GF-D8 (cell line): ENCODE measurements around the gene TBC1D16.

Source experiments
- DNase-seq: peaks from one replicate; lab custom pipeline; 2025; lab: John Stamatoyannopoulos, UW

Gene TBC1D16

DNA sequence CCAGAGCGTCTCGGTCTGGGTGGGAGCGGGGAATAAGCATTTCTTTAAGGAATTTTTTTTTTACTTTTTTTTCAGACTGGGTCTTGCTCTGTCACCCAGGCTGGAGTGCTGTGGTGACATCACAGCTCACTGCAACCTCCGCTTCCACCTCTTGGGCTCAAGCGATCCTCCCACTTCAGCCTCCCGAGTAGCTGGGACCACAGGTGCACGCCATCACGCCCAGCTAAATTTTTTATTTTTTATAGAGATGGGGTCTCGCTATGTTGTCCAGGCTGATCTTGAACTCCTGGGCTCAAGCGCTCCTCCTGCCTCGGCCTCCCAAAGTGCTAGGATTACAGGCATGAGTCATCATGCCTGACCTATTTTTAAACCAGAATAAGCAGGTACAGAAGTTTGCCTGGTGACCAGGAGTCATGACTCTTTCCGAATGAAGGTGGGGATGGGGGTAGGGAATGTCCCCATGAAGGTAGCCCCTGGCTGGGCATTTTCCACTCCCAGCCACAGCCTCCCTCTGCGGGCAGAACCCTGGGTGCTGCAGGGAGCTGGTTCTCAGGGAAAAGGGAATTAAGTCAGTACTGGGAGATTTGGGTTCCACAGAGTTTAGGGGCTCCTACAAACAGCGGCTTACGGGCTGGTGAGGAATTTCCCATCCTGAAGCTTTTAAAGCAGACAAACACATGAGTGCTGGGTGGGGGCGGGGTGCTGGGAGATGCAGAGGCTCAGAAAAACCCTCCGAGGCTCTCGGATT lies 48.3 kb downstream of the TBC1D16 start:
- no peak for DNase-seq

DNA sequence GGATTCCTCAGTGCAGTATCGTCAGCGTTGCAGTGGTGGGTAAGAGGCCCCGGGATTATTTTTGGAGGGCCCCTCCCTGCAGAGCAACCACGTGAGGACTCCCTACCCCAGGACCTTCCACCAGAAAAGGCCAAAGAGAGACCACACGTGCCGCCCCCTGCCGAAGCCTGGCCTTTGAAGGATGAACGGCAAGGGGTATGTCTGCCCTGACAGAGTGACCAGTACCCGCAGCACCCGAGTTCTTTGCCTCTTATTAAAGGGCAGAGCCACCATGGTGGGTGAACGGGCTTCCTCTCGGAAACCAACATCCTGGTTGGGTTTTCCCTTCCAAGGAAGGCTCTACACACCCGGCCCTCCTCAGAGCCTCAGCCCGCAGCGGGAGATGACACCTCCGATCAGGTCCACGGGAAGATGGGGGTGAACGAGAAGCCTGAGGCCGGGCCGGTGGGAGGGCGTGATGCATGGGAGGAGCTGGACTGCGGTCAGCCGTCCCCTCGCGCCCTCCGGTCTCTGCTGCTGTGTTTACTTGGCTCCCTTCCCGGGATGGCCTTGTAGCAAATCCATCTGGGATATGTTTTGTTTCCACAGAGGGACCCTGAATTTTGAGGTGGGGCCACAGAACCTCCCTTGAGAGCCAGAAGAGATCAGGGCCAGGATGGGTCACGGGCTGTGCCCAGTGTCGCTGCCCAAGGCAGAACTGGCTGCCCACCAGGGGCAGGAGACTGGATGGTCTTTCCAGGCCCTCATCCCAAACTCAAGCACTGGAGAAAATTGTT lies 49.1 kb downstream of the TBC1D16 start:
- DNase-seq = no peak

DNA sequence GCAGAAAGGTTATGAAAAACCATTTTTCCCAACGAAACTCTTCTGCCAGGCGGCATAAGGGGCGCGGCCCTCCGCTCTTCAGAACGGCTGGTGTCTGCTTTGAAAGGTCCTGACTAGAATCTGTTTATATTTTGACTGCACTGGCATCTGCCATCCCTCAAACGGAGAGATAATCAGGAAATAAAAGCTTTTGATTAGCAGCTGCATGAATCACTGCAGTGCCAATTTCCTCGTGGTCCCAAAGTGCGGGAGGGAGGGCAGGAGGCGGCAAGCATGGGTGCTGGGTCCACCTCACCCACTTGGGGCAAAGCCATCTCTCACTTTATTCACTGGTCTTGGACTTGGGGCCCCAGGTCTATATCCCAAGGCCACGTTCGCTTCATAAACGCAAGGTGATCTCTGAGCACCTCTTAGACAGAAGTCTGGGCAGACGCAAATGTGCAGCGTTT lies 49.7 kb downstream of the TBC1D16 start:
- no peak for DNase-seq

DNA sequence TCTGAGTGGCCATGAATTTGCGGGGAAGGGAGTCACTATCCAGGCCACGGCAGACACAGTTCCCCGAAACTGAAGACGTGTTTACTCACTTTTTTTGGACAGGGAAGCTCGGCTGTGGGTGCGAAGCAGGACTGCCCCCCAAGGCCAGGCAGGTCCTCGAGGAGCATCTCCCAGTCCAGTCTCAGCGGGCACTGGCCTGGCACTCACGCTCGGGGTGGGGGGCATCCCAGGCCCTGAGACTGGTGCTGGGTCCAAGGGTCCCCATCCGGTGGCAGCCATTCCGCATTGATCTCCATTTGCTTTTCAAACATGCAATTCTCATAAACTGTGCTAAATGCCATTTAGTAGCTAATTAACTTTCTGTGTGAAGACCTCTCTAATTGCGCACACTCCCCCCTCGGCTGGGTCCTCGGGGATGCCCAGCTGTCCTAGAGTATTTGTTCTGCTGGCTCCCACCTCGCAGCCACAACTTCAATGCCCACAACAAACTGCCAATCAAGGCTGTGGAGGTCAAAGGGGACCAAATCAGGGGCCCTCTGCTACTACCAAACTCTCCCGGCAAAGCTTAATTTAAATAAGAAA lies 50.2 kb downstream of the TBC1D16 start:
- no peak for DNase-seq

DNA sequence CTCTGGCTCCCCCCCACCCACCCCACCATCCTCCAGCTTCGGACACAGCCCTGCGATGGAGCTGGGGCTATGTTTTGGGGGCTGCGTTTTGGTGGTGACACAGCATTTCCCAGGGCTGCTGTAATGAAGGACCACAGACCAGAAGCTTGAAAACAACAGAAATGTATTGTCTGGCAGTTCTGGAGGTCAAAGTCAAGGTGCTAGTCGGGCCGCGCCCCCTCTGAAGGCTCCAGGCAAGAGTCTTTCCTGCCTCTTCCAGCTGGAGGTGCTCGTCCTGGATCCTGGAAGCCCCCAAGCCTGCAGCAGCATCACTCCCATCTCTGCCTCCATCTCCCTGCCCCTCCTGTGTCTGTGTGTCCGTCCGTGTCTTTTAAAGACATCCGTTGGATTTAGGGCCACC lies 50.8 kb downstream of the TBC1D16 start:
- DNase-seq = no peak

DNA sequence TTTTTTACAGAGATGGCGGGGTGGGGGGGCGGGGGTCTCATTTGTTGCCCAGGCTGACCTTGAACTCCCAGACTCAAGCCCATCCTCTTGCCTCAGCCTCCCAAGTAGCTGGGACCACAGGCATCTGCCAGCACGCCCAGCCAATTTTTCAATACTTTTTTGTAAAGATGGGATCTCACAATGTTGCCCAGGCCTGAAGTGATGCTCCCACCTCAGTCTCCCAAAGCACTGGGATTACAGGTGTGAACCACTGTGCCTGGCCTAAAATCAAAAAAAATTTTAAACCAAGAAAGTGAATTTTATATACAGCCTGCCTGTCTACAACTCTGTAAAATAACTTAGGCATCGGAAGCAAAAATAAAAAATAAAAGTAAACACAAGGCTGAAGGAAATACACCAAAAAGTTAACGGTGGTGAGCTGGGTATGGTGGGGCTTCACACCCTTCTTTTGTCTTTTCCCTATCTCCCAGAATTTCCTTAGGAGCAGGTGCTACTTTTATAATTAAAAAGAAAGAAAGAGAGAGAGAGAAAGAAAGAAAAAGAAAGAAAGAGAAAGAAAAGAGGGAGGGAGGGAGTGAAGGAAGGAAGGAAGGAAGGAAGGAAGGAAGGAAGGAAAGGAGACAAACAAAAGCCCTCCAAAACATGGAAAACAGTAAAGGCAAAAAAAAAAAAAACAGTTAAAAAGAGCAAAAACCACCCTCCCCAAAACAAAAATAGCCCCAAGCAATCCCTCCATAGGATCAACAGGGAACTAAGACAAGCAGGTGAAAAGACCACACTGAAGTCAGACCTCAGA lies 51.4 kb downstream of the TBC1D16 start:
- DNase-seq = no peak

DNA sequence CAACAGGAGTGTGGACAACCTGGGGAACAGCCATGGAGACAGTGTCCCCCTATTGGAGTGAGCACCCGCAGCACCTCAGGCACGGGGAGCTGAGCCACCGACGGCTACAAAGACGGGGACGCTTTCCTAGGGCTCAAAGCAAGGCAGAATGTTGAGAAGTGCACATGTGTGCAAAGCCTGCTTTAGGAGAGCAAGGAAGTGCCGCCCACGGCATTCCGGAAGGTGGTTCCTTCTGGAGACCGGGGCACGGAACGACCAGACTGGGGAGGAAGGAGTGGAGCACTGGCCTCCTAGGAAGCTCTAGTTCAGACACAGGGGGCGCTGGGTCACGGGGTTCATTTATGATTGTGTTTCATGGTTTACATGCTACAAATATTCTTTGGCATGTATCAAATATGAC lies 52.2 kb downstream of the TBC1D16 start:
- no peak for DNase-seq

DNA sequence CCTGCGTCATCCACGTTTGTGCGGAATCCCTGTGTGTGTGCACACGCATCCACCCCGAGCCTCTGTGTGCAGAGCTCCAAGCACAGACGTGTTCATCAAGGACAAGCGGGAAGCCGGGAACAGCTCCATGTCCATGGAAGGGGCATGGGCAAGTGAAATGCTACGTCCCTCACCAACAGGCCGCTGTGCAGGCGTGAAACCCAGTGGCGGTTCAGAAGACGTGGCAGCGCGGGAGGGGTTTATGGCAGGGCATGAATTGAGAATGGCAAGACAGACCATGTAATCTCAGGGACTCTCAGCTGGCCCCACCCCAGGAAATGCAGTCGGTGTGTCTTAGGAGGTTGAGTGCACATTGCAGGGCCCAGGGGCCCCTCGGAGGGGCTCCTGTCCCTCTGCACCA lies 52.7 kb downstream of the TBC1D16 start:
- no peak for DNase-seq

DNA sequence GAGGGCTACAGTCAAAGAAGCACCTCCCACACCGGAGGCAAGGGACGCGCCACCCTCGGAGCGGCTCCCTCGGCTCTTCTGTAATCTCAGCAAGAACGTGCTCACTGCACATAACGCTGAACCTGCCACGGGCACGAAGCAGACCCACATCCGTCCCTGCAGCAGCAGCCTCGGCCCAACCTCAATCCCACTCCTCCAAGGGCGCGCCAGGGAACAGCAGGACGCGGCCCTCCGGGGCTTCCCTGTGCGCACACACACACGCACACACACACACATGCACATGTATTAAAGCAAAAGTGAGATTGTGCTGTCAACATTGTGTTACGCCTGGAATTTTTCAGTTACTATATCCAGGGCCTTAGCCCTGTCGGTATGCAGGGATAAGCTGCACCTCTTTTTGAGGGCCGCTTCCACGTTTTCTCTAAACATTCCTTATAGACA lies 54.0 kb downstream of the TBC1D16 start:
- no peak for DNase-seq

DNA sequence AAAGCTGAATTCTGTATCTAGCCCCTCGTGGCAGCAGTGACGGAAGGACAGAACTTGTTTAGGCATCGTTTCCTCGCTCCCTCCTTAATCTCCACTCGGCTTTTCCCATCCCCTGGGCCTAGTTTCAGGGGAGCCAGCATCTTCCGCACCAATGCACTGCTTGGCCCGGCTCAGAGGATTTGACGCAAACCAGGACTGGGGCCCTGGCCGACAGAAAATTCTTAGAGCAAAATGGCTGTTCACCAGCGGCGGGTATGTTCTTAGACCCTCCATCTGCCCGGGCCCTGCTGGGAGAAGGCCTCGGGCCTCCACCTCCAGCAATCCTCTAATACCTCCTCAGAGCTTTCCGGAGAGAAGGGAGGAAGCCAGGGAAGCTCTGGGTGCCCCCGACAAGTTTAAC lies 54.6 kb downstream of the TBC1D16 start:
- DNase-seq = no peak

DNA sequence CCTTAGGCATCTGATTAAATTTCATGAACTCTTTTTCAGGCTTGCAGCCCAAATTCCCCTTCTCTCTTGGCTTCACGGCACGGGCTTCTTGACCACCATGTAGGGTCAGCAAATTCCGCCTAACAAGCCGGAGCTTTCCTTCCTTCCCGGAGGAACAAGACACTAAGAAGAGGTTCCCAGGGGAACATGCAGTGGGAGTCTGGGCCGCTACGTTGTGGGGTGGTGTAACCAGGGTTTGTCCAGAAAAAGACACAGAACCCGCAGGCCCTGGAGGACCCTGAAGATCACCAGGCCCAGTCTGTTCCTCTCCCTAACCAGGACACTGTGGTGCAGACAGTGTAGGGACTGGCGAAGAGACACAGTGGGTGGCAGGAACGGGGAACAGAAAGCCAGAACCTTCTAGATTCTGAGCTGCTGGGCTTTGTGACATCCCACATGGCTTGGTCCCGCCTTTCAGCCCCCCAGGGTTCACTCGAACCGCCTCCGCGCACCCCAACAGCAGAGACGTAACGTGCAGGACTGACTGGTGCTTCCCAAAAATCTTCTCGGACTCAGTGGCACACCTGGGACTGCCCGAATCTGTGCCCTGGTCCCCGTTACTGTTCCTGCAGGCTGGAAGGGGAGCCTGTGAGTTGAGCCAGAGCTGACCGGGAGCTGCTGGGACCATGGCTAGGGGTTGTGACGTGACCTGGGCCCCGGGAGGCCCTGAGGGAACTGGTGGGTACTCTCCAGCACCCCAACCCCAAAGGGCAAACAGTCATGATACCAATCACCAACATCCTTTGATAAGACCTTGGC lies 55.2 kb downstream of the TBC1D16 start:
- no peak for DNase-seq

DNA sequence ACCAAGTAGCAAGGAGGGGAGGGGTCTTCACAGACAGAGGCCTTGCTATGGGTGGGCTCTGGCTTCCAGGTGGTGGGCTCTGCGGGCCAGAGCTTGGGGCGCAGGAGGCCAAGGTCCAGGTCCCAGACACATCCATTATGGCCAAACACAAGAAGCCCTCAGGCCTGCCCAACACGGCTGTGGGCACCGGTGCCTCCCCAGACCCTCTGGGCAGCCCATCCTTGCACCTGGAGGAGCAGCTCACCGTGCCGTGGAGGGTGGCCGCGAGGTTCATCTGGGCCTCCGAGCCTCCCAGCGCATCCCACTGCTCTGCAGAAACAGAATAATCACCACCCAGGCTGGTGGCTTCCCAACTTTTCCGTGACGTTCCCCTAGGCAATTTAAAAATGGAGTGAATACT lies 55.9 kb downstream of the TBC1D16 start:
- no peak for DNase-seq

DNA sequence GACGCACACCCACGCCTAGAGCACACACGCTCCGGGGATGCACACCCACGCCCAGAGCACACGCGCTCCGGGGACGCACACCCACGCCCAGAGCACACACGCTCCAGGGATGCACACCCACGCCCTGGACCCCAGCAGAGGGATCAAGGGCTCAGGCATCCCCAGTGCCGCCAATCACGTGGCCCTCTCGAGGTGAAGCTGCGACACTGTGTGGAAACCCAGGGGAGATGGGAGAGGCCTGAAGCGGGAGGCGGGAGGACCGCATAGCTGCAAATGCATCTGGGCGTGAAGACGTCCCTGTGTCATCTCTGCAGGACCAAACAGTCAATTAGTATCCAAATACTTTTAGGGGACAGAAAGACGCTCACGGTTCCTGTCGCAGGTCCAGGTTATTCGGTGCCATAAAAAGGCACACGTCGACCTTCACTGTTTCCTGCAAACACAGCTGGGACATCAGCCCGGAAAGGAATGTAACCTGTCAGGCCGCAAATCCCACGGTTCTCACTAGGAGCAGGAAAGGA lies 56.4 kb downstream of the TBC1D16 start:
- DNase-seq = no peak

DNA sequence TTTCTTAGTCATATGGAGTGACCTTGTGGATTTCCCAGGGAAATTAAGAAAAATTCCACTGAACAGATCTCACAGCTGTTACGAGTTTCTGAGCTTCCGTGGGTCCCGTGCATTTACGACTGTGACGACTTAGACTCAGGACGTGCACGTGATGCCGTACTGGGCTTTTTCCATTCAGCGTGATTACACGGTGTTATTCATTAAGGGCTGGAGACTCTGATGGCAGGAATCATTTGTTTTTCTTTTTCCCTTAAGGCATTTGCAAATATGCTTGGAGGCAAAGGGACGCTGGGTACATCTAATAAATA lies 57.2 kb downstream of the TBC1D16 start:
- DNase-seq = no peak

DNA sequence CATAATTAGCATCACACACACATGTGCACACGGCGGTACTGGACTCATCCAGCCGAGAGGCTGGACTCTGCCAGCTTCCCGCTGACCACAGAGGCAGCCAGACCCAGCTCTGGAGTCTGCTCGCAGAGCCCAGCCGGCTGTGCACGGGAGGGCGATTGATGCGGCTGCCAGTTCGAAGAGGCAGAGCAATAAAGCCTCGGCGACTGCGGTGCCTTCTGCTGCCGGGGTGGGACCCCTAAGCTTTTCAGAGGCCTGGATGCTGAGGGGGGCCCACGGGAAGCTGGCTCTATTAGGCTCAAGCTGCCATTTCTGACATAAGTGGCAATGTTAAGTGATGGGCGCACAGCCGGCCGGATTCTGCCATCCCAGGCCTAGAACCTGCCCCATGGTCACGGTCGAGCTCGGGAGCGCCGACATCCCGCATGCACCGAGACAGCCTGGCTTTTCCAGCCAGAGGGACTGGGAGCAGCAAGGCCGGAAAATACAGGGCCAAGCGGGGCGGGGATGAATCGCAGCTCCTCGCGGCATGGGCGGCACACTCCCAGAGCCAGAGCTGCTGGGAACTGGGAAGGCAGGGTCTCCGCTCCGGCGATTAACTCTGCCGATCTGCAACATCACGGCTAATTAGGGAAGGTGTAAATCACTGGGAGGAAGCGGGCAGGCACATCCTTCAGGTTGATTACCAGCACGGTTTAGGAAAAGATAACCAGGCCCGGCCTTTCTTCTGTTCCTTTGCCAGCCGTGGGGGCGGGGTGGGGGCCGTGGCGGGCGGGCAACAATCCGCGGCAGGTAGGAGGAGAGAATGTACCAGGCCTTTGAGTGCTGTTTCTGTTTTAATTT lies 57.7 kb downstream of the TBC1D16 start:
- no peak for DNase-seq

DNA sequence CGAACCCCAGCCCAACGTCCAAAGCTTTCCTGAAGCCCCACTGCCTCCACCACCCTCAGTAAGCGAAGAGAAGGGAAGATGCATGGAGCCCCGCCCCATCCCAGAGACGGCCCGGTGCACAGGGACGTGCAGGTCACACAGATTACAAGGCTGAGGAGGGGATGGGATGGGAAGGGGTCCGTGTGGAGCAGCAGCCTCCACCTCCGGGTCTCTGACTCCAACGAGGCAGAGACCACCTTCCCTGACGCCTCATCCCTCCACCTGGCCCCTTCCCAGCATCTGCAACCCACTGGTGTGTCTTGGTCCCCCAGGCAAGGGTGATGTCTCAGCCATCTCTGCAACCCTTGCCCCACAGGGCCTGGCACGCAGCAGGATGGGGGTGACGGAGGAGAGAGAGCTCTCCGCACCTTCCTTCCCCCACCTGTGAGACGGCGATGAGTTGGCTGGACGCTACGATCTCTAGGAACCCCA lies 58.5 kb downstream of the TBC1D16 start:
- no peak for DNase-seq

DNA sequence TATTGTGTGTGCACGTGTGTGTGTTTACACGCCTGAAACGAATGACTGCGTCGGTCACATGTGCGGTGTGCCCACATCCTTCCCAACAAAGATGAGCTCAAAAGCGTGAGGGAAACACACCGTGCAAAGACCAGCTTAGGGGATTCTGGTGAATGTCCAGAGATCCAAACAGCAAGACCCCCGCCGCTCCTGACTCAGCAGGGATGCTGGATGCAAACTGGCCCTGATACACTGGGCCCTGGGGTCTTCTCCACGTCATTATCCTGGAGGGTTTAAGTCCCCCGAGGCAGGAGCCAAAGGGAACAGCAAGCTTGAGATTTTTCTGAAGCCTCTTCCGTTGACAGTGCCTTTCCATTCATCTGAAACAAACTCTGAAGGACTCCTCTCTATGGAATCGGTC lies 59.2 kb downstream of the TBC1D16 start:
- no peak for DNase-seq

DNA sequence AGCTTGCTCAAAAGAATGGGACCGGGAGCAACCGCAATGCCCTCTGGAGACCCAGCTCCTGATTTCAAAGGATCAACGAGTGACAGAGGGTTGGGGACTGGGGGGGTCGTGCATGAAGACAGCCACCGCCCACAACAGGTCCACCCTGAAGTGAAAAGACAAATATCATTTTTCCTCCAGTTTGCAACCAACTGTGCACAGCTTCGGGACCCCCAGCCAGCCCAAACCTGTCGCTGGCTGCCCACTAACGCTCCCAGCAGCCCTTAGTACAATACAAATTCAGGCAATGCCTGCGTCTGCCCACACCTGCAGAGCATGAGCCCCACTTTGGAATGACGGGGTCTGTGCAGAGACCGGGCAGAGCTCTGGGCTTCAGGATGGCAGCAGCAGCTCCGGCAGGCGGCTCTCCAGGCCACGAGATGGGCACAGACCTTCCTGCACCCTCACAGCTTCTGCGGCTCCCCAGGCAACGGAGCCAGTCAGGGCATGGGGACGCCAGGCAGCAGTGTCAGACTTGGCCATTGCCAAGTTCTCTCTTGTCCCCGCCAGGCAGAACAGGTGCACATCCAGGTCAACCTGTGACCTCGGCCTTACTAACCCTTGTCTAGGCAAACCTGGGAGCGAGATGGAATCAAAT lies 60.1 kb downstream of the TBC1D16 start:
- no peak for DNase-seq

DNA sequence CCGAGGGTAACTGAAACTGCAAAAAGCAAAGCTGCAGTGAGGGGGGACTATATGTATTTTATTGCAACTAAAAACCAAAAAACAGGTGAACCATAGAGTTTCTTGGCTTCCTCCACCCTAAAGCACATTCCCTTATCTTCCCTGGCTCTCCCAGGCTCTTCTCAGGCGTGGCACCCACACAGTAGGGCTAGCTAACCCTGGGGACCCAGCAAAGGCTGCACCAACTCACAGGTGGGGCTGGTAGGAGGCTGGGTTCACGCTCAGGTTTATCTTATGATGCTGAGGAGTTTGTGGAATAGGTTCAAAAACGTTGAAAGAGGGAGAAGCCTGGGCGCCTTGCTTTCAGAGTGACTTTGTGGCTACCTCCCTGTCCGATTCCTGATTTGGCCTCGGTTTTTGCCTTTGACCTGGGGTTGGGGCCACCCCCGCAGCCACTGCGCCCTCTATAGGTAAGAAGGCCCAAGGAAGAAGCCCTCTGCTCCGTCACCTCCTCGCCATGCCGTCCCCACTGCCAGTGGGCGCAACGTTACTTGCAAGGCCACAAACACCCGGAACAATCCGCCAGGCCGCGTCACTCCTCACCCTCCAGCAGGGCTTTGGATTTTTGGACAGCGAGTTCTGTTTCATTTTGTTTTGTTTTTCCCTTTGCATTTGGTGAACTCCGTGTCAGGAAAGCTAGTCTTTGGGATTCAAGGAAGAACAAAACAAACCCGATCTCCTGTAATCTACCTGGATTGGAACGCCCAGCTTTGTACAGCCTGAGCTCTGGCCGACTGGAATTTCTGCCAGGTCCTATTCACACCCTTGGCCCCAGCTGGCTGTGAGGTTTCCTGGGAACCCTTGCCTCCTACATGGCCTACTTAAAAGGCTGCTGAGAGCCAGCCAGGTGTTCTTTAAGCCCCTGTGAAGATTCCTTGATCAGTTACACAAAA lies 60.8 kb downstream of the TBC1D16 start:
- DNase-seq = no peak
